GM18502 (cell line): Measurements from ENCODE around the gene CRYZL1.
A peak's percentile ranks its signal among the peaks of the same experiment; 100 is the strongest.
"Not testable (repeated sequence)": the region's sequence is repeated elsewhere in the genome, so short reads cannot be mapped to it uniquely, and the experiment has no call there.

Experiments
- ATAC-seq: cut with Tn5 transposase; IDR thresholded peaks from one replicate; pipeline ENCODE4 v1.9.1; 2021; ENCODE audit warnings: mild to moderate bottlenecking; ENCODE audit not compliant: unreplicated experiment, poor library complexity

Gene CRYZL1

GRCh38 chr21:33642027-33642895 lies 720 bp upstream of the CRYZL1 start, which contains the start of gene ITSN1:
Gene ITSN1, plus strand, starts transcription at chr21:33642501. Its CDS starts 76,328 bp downstream, at chr21:33718829.
- peak; percentile 88 for ATAC-seq

DNA sequence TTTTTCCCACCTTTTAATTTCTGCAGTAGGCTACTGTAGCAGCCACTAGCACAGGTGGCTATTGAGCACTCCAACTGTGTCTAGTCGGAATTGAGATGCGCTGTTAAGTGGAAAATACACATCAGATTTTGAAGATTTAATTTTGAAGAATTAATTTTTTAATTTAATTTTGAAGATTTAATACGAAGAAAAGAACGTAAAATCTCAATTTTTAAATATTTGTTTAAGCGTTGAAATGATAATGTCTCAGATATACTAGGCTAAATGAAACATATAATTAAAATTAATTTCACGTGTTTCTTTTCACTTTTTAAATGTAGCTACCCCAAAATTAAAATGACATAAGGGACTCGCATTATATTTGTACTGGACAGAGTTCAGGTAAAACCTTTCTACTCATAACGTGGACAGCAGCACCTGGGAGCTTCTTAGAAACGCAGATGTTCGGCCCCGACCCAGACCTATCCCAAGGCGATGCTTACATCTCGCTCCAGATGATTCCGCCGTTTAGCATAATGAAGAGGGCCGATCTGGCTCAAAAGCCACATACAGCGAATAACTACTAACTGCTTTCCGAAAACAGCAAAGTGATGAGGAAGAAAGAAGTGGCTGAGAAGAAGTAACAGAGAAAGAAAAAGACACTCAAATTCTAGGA lies 717 bp downstream of the CRYZL1 start:
- ATAC-seq: no peak

GRCh38 chr21:33634254-33634653 lies 7.3 kb downstream of the CRYZL1 start:
- no peak for ATAC-seq

DNA sequence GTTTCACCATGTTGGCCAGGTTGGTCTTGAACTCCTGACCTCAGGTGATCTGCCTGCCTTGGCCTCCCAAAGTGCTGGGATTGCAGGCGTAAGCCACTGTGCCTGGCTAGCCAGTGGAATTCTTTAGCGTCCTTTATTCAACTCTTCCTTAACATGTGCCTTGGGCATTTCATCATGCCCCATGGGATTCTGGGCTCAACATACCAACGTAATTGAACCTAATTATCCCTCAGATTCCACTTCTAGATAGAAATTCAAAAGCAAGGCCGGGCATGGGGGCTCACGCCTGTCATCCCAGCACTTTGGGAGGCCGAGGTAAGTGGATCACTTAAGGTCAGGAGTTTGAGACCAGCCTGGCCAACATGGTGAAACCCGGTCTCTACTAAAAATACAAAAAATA lies 15.4 kb downstream of the CRYZL1 start:
- not testable (repeated sequence) for ATAC-seq

GRCh38 chr21:33622253-33622652 lies 19.3 kb downstream of the CRYZL1 start:
- ATAC-seq: no peak

DNA sequence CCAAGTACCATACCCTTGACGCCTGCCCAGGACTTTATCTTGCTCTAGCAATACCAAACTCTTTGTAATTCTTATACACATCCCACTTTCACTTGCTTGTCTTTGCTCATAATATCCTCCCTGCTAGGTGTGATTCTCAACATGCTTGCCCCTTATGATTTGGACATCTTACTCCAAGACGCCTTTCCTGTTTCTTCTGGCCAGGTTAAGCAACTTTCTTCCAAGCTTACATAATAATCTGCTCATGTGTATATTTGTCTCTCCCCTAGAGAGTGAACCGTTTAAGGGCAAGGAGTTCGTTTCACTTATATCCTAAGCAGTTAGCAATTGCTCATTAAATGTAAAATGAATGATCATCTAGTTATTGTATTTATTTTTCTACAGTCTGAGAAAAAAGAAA lies 21.8 kb downstream of the CRYZL1 start:
- no peak for ATAC-seq

DNA sequence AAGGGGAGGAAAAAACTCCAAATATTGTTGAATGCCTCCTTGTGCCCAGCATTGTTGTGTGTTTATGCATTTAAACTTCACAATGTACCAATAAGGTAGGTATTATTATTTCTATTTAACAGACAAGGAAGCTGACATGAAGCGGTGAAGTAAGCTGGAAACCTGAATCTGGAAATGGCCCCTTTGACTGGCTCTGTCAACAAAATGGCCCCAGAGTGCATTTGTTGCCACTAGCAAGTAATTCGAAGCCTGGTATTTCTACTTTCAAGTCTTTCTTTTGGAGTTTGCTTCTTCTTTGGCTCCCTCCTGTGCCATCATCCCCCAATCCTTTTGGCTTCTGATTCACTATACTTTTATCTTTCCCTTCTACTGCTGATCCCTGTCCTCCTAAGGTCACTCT lies 23.1 kb downstream of the CRYZL1 start:
- no peak for ATAC-seq

DNA sequence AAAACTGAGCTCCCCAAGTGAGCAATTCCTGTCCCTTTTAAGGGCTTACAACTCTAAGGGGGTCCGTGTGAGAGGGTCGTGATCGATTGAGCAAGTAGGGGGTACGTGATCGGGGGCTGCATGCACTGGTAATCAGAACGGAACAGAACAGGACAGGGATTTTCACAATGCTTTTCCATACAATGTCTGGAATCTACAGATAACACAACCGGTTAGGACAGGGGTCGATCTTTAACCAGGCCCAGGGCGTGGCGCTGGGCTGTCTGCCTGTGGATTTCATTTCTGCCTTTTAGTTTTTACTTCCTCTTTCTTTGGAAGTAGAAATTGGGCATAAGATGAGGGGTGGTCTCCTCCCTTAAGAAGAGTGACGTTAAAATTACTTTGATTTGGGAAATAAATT lies 24.0 kb downstream of the CRYZL1 start:
- ATAC-seq: not testable (repeated sequence)

GRCh38 chr21:33611006-33611744 lies 30.4 kb downstream of the CRYZL1 start:
- ATAC-seq: no peak

GRCh38 chr21:33608559-33608958 lies 33.0 kb downstream of the CRYZL1 start:
- no peak for ATAC-seq

DNA sequence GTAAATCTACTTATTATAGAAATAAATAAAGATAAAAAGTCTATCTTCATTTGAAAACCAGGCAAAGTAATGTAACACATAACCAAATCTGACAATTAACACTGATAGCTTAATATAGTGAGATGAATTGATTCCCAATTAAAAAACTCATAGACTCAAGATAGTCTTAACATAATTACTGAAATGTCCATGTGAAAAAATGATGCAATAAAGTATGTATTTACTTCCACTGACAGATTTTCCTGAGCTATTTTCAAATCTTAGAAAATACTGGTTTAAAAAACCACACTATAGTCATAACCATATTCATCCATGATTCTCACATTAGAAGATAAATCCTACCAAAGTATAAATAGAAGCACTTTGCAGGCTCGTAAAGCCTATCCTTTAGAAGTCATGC lies 43.5 kb downstream of the CRYZL1 start:
- ATAC-seq: no peak

- ATAC-seq: peak; percentile 92
Measured at GRCh38 chr21:33588485-33589335, 52.8 kb downstream of the CRYZL1 start, which contains the start of gene DONSON. Gene DONSON, minus strand, starts transcription at chr21:33588684. Its CDS starts 43 bp downstream, at chr21:33588641.

GRCh38 chr21:33587792-33588484 lies 53.6 kb downstream of the CRYZL1 start:
- ATAC-seq: peak; percentile 47

- ATAC-seq: no peak
Measured at GRCh38 chr21:33586927-33587326, 54.6 kb downstream of the CRYZL1 start.

DNA sequence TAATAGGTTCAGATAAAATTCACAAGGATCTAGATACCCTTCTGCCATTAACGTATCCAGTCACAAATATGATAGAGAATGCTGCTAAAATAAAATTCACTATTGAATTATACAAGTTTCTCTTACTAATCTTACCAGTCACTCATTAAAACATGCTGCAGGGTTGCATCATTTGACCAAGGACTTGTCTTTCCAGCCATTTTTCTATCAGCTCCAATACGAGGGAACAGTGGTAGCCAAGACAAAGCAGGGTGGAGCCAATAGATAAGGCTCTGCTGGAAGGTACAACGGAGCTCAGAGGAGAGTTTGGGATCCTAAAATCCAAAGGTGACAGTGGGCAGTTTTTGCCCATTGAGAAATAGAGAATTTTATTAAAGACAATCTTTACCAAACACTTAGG lies 57.1 kb downstream of the CRYZL1 start:
- no peak for ATAC-seq

GRCh38 chr21:33578959-33579542 lies 62.5 kb downstream of the CRYZL1 start:
- ATAC-seq: no peak

DNA sequence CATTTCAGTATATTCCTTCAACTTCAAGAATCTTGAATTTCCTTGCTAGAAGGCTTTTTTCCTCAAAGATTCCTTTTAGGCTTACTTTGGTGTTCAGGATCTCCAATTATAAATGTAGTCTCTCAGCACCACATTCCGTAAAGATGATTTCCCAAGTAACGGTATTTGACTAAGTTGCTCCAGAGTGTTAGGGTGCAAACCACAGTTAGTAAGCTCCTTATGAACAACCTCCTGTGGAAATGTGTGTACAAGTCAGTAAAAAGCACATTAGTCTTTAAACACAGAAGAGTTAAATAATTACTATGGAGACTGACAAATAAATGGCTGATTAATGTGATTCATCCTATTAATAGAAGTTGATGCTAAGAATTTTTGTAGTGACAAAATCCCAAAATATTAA lies 63.3 kb downstream of the CRYZL1 start:
- no peak for ATAC-seq

GRCh38 chr21:33576741-33577141 lies 64.8 kb downstream of the CRYZL1 start:
- not testable (repeated sequence) for ATAC-seq

- ATAC-seq: no peak
Measured at GRCh38 chr21:33572350-33572749, 69.2 kb downstream of the CRYZL1 start.
